Activated T-helper 1 cell treated with anti-CD3 and anti-CD28 coated beads, Interleukin-2, amount 50 U/mL, for 16 hours (primary cell): ENCODE results near the gene TACC2.
"Not testable (repeated sequence)": the region's sequence is repeated elsewhere in the genome, so short reads cannot be mapped to it uniquely, and the experiment has no call there.

ENCODE experiments used
- DNase-seq, 2 donors: peaks; one replicate each; pipeline ENCODE4 v3.0.0-alpha.2; 2020; ENCODE audit warnings: low read depth in 1 of 2, low spot score in 1 of 2

Gene TACC2

GRCh38 chr10:121988361-121989324 lies at the start of gene TACC2:
Gene TACC2, plus strand, starts transcription at chr10:121989163. Its CDS starts 32,819 bp downstream, at chr10:122021982.
- no peak for DNase-seq

- DNase-seq = no peak
Observed at GRCh38 chr10:121941532-121941931, 47.4 kb upstream of the TACC2 start.

- DNase-seq = no peak
Observed at GRCh38 chr10:121942749-121943416, 46.1 kb upstream of the TACC2 start.

- DNase-seq = no peak
Observed at GRCh38 chr10:121947343-121948330, 41.3 kb upstream of the TACC2 start.

GRCh38 chr10:121949049-121949448 lies 39.9 kb upstream of the TACC2 start:
- no peak for DNase-seq

GRCh38 chr10:121949451-121949850 lies 39.5 kb upstream of the TACC2 start:
- no peak for DNase-seq

- DNase-seq = no peak
Observed at GRCh38 chr10:121952226-121952625, 36.7 kb upstream of the TACC2 start.

GRCh38 chr10:121956111-121957061 lies 32.6 kb upstream of the TACC2 start:
- no peak for DNase-seq

- DNase-seq = no peak
Observed at GRCh38 chr10:121959671-121960070, 29.3 kb upstream of the TACC2 start.

GRCh38 chr10:121961456-121961855 lies 27.5 kb upstream of the TACC2 start:
- no peak for DNase-seq

- DNase-seq = no peak
Observed at GRCh38 chr10:121965996-121966395, 23.0 kb upstream of the TACC2 start.

GRCh38 chr10:121969086-121969485 lies 19.9 kb upstream of the TACC2 start:
- DNase-seq = not testable (repeated sequence)

- DNase-seq = no peak
Observed at GRCh38 chr10:121974019-121974534, 14.9 kb upstream of the TACC2 start.

- peak; percentile 41 to 57 for DNase-seq
Observed at GRCh38 chr10:121974535-121975294, 14.2 kb upstream of the TACC2 start, which contains the start of gene NSMCE4A. Gene NSMCE4A, minus strand, starts transcription at chr10:121975217. Its CDS starts 52 bp downstream, at chr10:121975165.

- DNase-seq = no peak
Observed at GRCh38 chr10:121975295-121976086, 13.5 kb upstream of the TACC2 start.

GRCh38 chr10:121976607-121977006 lies 12.4 kb upstream of the TACC2 start:
- DNase-seq = no peak

- no peak for DNase-seq
Observed at GRCh38 chr10:121978511-121978910, 10.5 kb upstream of the TACC2 start.

GRCh38 chr10:121981346-121981745 lies 7.6 kb upstream of the TACC2 start:
- no peak for DNase-seq
